ENCODE data around the gene TRAPPC14.
"Not testable (repeated sequence)": the region's sequence is repeated elsewhere in the genome, so short reads cannot be mapped to it uniquely, and the experiment has no call there.

TRAPPC14 gene

GRCh38 chr7:100153708-100154535, 4.6 kb downstream of the TRAPPC14 start:
- H3K9ac ChIP-seq = peak overlapping the region in 10 of 11 experiments; percentile 1 to 52 (median 26); a peak in 9 of 22 replicates
- peaks cover 40 to 72% (median 54%) of the 10 kb centered on the region in 11 experiments for H3K36me3 ChIP-seq
- H3K4me2 ChIP-seq = peak overlapping the region in 7 of 11 experiments; percentile 12 to 100 (median 89); a peak in 13 of 22 replicates
- peak overlapping the region in 8 of 11 experiments; percentile 9 to 74 (median 50); a peak in 12 of 22 replicates for H3K27ac ChIP-seq
- TF ChIP-seq Cebpa-rat (IDR thresholded peaks at IDR 0.05) = no peak
- peak overlapping the region in 1 of 10 experiments; percentile 4; a peak in 1 of 20 replicates for H3K4me3 ChIP-seq
- H3K9me3 ChIP-seq (replicated peaks in 1 of 11) = no peaks in the 10 kb centered on the region
- H3K4me1 ChIP-seq = peaks cover 71 to 87% (median 82%) of the 10 kb centered on the region in 10 experiments
- H3K27me3 ChIP-seq = no peaks in the 10 kb centered on the region
- peaks cover 39 to 63% (median 50%) of the 10 kb centered on the region in 11 experiments for H4K20me1 ChIP-seq

- Histone ChIP-seq H3K4me1 (peaks cover 71 to 88% (median 83%) of the 10 kb centered on the region in 10 experiments), H3K9ac (peak overlapping the region in 9 of 11 experiments; percentile 1 to 52 (median 30); a peak in 12 of 22 replicates), H3K27ac (peak overlapping the region in 9 of 11 experiments; percentile 9 to 74 (median 48); a peak in 17 of 22 replicates), H3K4me2 (peak overlapping the region; percentile 57 to 100 (median 80); a peak in 21 of 22 replicates), H3K9me3 (replicated peaks in 1 of 11) (no peaks in the 10 kb centered on the region), H3K27me3 (no peaks in the 10 kb centered on the region), H3K36me3 (peaks cover 40 to 72% (median 54%) of the 10 kb centered on the region in 11 experiments), H3K4me3 (peak overlapping the region in 1 of 10 experiments; percentile 4; a peak in 1 of 20 replicates), H4K20me1 (peaks cover 39 to 62% (median 50%) of the 10 kb centered on the region in 11 experiments)
- TF ChIP-seq Cebpa-rat (IDR thresholded peaks at IDR 0.05) = no peak
These were observed 5.4 kb downstream of the TRAPPC14 start for GRCh38 chr7:100152937-100153666.

GRCh38 chr7:100152404-100152803, 6.1 kb downstream of the TRAPPC14 start:
- Histone ChIP-seq H3K27ac (peak overlapping the region in 8 of 11 experiments; percentile 15 to 74 (median 50); a peak in 16 of 22 replicates), H3K4me3 (no peak overlapping the region), H3K9me3 (replicated peaks in 1 of 11) (no peaks in the 10 kb centered on the region), H3K36me3 (peaks cover 40 to 72% (median 53%) of the 10 kb centered on the region in 11 experiments), H3K9ac (peak overlapping the region in 5 of 11 experiments; percentile 1 to 52 (median 49); a peak in 9 of 22 replicates), H3K27me3 (no peaks in the 10 kb centered on the region), H3K4me2 (peak overlapping the region; percentile 57 to 100 (median 80)), H4K20me1 (peaks cover 35 to 55% (median 46%) of the 10 kb centered on the region in 11 experiments), H3K4me1 (peaks cover 69 to 89% (median 81%) of the 10 kb centered on the region in 10 experiments)
- no peak for TF ChIP-seq Cebpa-rat (IDR thresholded peaks at IDR 0.05)

- Histone ChIP-seq H3K36me3 (peaks cover 12 to 35% (median 23%) of the 10 kb centered on the region in 11 experiments), H3K27ac (peak within 1 kb of the TSS; percentile 75 to 93 (median 85)), H3K4me2 (peak within 1 kb of the TSS; percentile 85 to 99 (median 96)), H3K9ac (peak within 1 kb of the TSS; percentile 81 to 91 (median 88)), H3K4me1 (peaks cover 42 to 52% (median 48%) of the 10 kb centered on the region in 10 experiments), H3K9me3 (replicated peaks in 1 of 11) (no peaks in the 10 kb centered on the region), H4K20me1 (peaks cover 1 to 19% (median 10%) of the 10 kb centered on the region in 11 experiments; a peak in 17 of 22 replicates), H3K4me3 (peak within 1 kb of the TSS; percentile 84 to 94 (median 90)), H3K27me3 (no peaks in the 10 kb centered on the region)
- TF ChIP-seq Cebpa-rat (IDR thresholded peaks at IDR 0.05) = no peak
These were observed 9.8 kb downstream of the TRAPPC14 start, which contains the start of gene LAMTOR4 for GRCh38 chr7:100148559-100149328. LAMTOR4 (plus strand) TSS chr7:100148918; CDS start chr7:100148973, 55 bp downstream.

- Histone ChIP-seq H3K4me3 (peak overlapping the region; percentile 84 to 94 (median 90); a peak in 18 of 20 replicates), H3K27me3 (no peaks in the 10 kb centered on the region), H3K9me3 (replicated peaks in 1 of 11) (no peaks in the 10 kb centered on the region), H3K4me2 (peak overlapping the region; percentile 63 to 99 (median 76)), H3K36me3 (peaks cover 6 to 29% (median 17%) of the 10 kb centered on the region in 11 experiments), H3K4me1 (peaks cover 37 to 48% (median 43%) of the 10 kb centered on the region in 10 experiments), H4K20me1 (peaks cover 0 to 13% (median 5%) of the 10 kb centered on the region in 11 experiments; a peak in 16 of 22 replicates), H3K9ac (peak overlapping the region; percentile 38 to 91 (median 87); a peak in 19 of 22 replicates), H3K27ac (peak overlapping the region in 10 of 11 experiments; percentile 15 to 93 (median 85); a peak in 19 of 22 replicates)
- no peak for TF ChIP-seq Cebpa-rat (IDR thresholded peaks at IDR 0.05)
These were observed 10.3 kb downstream of the TRAPPC14 start for GRCh38 chr7:100148225-100148558.

GRCh38 chr7:100147278-100147677, 11.2 kb downstream of the TRAPPC14 start:
- no peak for TF ChIP-seq Cebpa-rat (IDR thresholded peaks at IDR 0.05)
- H3K27me3 ChIP-seq = no peaks in the 10 kb centered on the region
- peaks cover 31 to 48% (median 40%) of the 10 kb centered on the region in 10 experiments for H3K4me1 ChIP-seq
- H3K27ac ChIP-seq = no peak overlapping the region
- no peak overlapping the region for H3K4me3 ChIP-seq
- H3K4me2 ChIP-seq = no peak overlapping the region
- no peaks in the 10 kb centered on the region for H3K9me3 ChIP-seq (replicated peaks in 1 of 11)
- peaks cover 0 to 23% (median 10%) of the 10 kb centered on the region in 11 experiments; a peak in 15 of 22 replicates for H3K36me3 ChIP-seq
- no peak overlapping the region for H3K9ac ChIP-seq
- peaks cover 0 to 7% (median 0%) of the 10 kb centered on the region in 11 experiments; a peak in 3 of 22 replicates for H4K20me1 ChIP-seq

- Histone ChIP-seq H3K36me3 (peaks cover 0 to 15% (median 9%) of the 10 kb centered on the region in 11 experiments; a peak in 9 of 22 replicates), H3K4me1 (peaks cover 31 to 48% (median 40%) of the 10 kb centered on the region in 10 experiments)
- not testable (repeated sequence) for H3K4me3 ChIP-seq; H3K4me2 ChIP-seq; H3K27me3 ChIP-seq; H4K20me1 ChIP-seq; H3K9me3 ChIP-seq (replicated peaks in 1 of 11); H3K9ac ChIP-seq; H3K27ac ChIP-seq
- 0 out of 22 replicates have a peak, but pooled peaks of 1 of the 11 experiments have one; percentile 17 for TF ChIP-seq Cebpa-rat (IDR thresholded peaks at IDR 0.05)
These were observed 12.2 kb downstream of the TRAPPC14 start for GRCh38 chr7:100146350-100146749.
